Stimulated activated CD4-positive, alpha-beta T cell treated with anti-CD3 and anti-CD28 coated beads, Interleukin-12 subunit alpha, Interleukin-12 subunit beta, amount 100 ng/mL, for 24 hours (primary cell): Measurements from ENCODE around the gene CSNK1G3.
A peak's percentile ranks its signal among the peaks of the same experiment; 100 is the strongest.
"Not testable (repeated sequence)": the region's sequence is repeated elsewhere in the genome, so short reads cannot be mapped to it uniquely, and the experiment has no call there.

Experiments
- DNase-seq, 2 experiments: peaks; one replicate each; pipeline ENCODE4 v3.0.0-alpha.2; 2020; ENCODE audit warnings: low read depth in 2 of 2

The CSNK1G3 gene

GRCh38 chr5:123511648-123512605 lies at the start of gene CSNK1G3:
Gene CSNK1G3, plus strand, starts transcription at chr5:123512177. Its CDS starts 33,487 bp downstream, at chr5:123545664.
- DNase-seq, result peak; percentile 84 to 90

- DNase-seq, result not testable (repeated sequence)
Measured at GRCh38 chr5:123466839-123467238, 45.1 kb upstream of the CSNK1G3 start.

GRCh38 chr5:123471385-123471784 lies 40.6 kb upstream of the CSNK1G3 start:
- DNase-seq, result no peak

- no peak for DNase-seq
Measured at GRCh38 chr5:123472150-123472924, 39.6 kb upstream of the CSNK1G3 start.

GRCh38 chr5:123474228-123474627 lies 37.7 kb upstream of the CSNK1G3 start:
- no peak for DNase-seq

GRCh38 chr5:123476731-123477130 lies 35.2 kb upstream of the CSNK1G3 start:
- no peak for DNase-seq

GRCh38 chr5:123478546-123478945 lies 33.4 kb upstream of the CSNK1G3 start:
- DNase-seq, result no peak

- no peak for DNase-seq
Measured at GRCh38 chr5:123482258-123482657, 29.7 kb upstream of the CSNK1G3 start.

GRCh38 chr5:123483446-123484077 lies 28.4 kb upstream of the CSNK1G3 start:
- DNase-seq, result no peak

- DNase-seq, result no peak
Measured at GRCh38 chr5:123485275-123485674, 26.7 kb upstream of the CSNK1G3 start.

- no peak for DNase-seq
Measured at GRCh38 chr5:123486951-123487655, 24.9 kb upstream of the CSNK1G3 start.

GRCh38 chr5:123490974-123491373 lies 21.0 kb upstream of the CSNK1G3 start:
- no peak for DNase-seq

GRCh38 chr5:123495211-123495610 lies 16.8 kb upstream of the CSNK1G3 start:
- DNase-seq, result not testable (repeated sequence)

GRCh38 chr5:123496892-123497291 lies 15.1 kb upstream of the CSNK1G3 start:
- no peak for DNase-seq

GRCh38 chr5:123500471-123500870 lies 11.5 kb upstream of the CSNK1G3 start:
- DNase-seq, result no peak

GRCh38 chr5:123502120-123502519 lies 9.9 kb upstream of the CSNK1G3 start:
- no peak for DNase-seq

- DNase-seq, result no peak
Measured at GRCh38 chr5:123503299-123503698, 8.7 kb upstream of the CSNK1G3 start.

GRCh38 chr5:123505633-123506032 lies 6.3 kb upstream of the CSNK1G3 start:
- no peak for DNase-seq

GRCh38 chr5:123508441-123508840 lies 3.5 kb upstream of the CSNK1G3 start:
- no peak for DNase-seq

- DNase-seq, result no peak
Measured at GRCh38 chr5:123511290-123511647, 708 bp upstream of the CSNK1G3 start.

GRCh38 chr5:123512611-123513461 lies 859 bp downstream of the CSNK1G3 start:
- DNase-seq, result peak; percentile 5 to 10
